MM.1S (cell line): Measurements from ENCODE around the gene LTBP1.
"Not testable (repeated sequence)": the region's sequence is repeated elsewhere in the genome, so short reads cannot be mapped to it uniquely, and the experiment has no call there.

Source experiments
- EZH2 ChIP-seq: fragments of 300-600 bp; sonication (generic); optimal IDR thresholded peaks from 2 replicates; pipeline ENCODE3; 2017; ENCODE audit warnings: low read depth, mild to moderate bottlenecking, antibody characterized with exemption, low read length, mixed read lengths
- EZH2phosphoT487 ChIP-seq: fragments of 300-600 bp; sonication (generic); IDR thresholded peaks from 2 replicates; pipeline ENCODE4 v1.6.1; 2018; ENCODE audit warnings: antibody characterized with exemption, low read length
- TF ChIP-seq, protein P1 (sequence below): fragments of 300-600 bp; sonication (generic); IDR thresholded peaks from 2 replicates; pipeline ENCODE4 v1.5.1; 2016; ENCODE audit warnings: antibody characterized with exemption, low read length, mixed read lengths

DNA sequence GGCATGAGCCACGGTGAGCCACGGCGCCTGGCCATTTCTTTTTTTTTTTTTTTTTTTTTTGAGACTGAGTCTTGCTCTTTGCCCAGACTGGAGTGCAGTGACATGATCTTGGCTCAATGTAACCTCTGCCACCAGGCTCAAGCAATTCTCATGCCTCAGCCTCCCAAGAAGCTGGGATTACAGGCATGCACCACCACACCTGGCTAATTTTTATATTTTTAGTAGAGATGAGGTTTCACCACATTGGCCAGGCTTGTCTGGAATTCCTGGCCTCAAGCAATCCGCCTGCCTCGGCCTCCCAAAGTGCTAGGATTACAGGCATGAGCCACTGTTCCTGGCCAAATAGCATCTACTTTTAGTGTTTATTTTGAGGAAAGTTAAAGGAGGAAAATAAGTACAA is 25.3 kb upstream of the LTBP1 start:
- TF ChIP-seq, protein P1, sequence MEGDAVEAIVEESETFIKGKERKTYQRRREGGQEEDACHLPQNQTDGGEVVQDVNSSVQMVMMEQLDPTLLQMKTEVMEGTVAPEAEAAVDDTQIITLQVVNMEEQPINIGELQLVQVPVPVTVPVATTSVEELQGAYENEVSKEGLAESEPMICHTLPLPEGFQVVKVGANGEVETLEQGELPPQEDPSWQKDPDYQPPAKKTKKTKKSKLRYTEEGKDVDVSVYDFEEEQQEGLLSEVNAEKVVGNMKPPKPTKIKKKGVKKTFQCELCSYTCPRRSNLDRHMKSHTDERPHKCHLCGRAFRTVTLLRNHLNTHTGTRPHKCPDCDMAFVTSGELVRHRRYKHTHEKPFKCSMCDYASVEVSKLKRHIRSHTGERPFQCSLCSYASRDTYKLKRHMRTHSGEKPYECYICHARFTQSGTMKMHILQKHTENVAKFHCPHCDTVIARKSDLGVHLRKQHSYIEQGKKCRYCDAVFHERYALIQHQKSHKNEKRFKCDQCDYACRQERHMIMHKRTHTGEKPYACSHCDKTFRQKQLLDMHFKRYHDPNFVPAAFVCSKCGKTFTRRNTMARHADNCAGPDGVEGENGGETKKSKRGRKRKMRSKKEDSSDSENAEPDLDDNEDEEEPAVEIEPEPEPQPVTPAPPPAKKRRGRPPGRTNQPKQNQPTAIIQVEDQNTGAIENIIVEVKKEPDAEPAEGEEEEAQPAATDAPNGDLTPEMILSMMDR = not testable (repeated sequence)
- TF ChIP-seq EZH2, EZH2phosphoT487: not testable (repeated sequence)
